CD4-positive, CD25-positive, alpha-beta regulatory T cell (primary cell): ENCODE data around the gene AKT1. TPM values are rescaled to one million over a fixed set of nuclear protein-coding genes. Genes with fewer than 3 reads are reported as not detected.

Source experiments
- ATAC-seq, 2 donors: fragments of 150-1000 bp; cut with Tn5 transposase; one replicate each; pipeline ENCODE4 v1.10.0; 2021; ENCODE audit warnings: low read depth in 2 of 2, moderate number of reproducible peaks in 2 of 2, moderate library complexity in 1 of 2
- DNase-seq, 3 donors: peaks; one replicate each; pipeline versions ENCODE4 v3.0.0 to v3.0.0-alpha.2; 2012 to 2022; ENCODE audit warnings: mixed read lengths in 1 of 3
- H3K27ac ChIP-seq: one replicate; pipeline ENCODE4 v1.7.0; 2013; ENCODE audit warnings: mild to moderate bottlenecking, low read length; ENCODE audit not compliant: insufficient read depth, poor library complexity, severe bottlenecking
- H3K27me3 ChIP-seq: one replicate; pipeline ENCODE4 v1.7.0; 2013; ENCODE audit warnings: low read length; ENCODE audit not compliant: control insufficient read depth, insufficient read depth
- H3K36me3 ChIP-seq: one replicate; pipeline ENCODE4 v1.7.0; 2013; ENCODE audit warnings: mild to moderate bottlenecking, low read length, moderate library complexity; ENCODE audit not compliant: control insufficient read depth, insufficient read depth
- H3K4me1 ChIP-seq: 2 replicates; pipeline ENCODE4 v1.7.0; 2013; ENCODE audit warnings: mild to moderate bottlenecking, low read length; ENCODE audit not compliant: insufficient read depth, control insufficient read depth, poor library complexity, severe bottlenecking
- H3K4me3 ChIP-seq: one replicate; pipeline ENCODE4 v1.7.0; 2013; ENCODE audit warnings: low read depth, mild to moderate bottlenecking, low read length, moderate library complexity
- H3K9me3 ChIP-seq, 2 experiments: 1 replicate in 1 of 2; 2 replicates in 1 of 2; pipeline ENCODE4 v1.7.0; 2013; ENCODE audit warnings: low read length in 2 of 2, mild to moderate bottlenecking in 1 of 2, moderate library complexity in 1 of 2; ENCODE audit not compliant: control insufficient read depth in 2 of 2
- H3K27ac Mint-ChIP-seq, 3 donors: one replicate each; pipeline ENCODE4 v1.8.0; 2020 to 2022; ENCODE audit warnings: mild to moderate bottlenecking in 3 of 3, mixed read lengths in 3 of 3, moderate library complexity in 2 of 3
- H3K27me3 Mint-ChIP-seq: one replicate; pipeline ENCODE4 v1.8.0; 2022; ENCODE audit warnings: mild to moderate bottlenecking, mixed read lengths
- H3K36me3 Mint-ChIP-seq: one replicate; pipeline ENCODE4 v1.8.0; 2020; ENCODE audit warnings: mixed read lengths
- H3K4me1 Mint-ChIP-seq, 4 donors: one replicate each; pipeline ENCODE4 v1.8.0; 2020 to 2022; ENCODE audit warnings: mixed read lengths in 4 of 4, mild to moderate bottlenecking in 1 of 4
- H3K4me3 Mint-ChIP-seq, 4 donors: one replicate each; pipeline ENCODE4 v1.8.0; 2020 to 2022; ENCODE audit warnings: mild to moderate bottlenecking in 4 of 4, mixed read lengths in 4 of 4, moderate library complexity in 3 of 4
- H3K9me3 Mint-ChIP-seq, 7 donors: one replicate each; pipeline ENCODE4 v1.8.0; 2020 to 2022; ENCODE audit warnings: mixed read lengths in 7 of 7, mild to moderate bottlenecking in 3 of 7, moderate library complexity in 2 of 7
- polyA plus RNA-seq, 4 donors: library from polyadenylated mRNA; unstranded; fragments of 300-500 nt; fragmentation: Illumina TruSeq; gene quantifications; one replicate each; pipeline ENCODE4 v1.2.3, GENCODE V29; 2021
- total RNA-seq: library from RNA; stranded (reverse); gene quantifications from one replicate; pipeline ENCODE4 v1.2.3, GENCODE V29; 2022

The AKT1 gene
- total and polyA plus RNA-seq, 5 donors from 2014 or later = 6.3 to 86.0 (median 16.5) TPM

GRCh38 chr14:104745431-104745830 lies 50.1 kb downstream of the AKT1 start:
- H3K27ac ChIP-seq = no peak overlapping the region
- peaks cover 3% of the 10 kb centered on the region for H3K36me3 Mint-ChIP-seq
- no peak for ATAC-seq
- DNase-seq = no peak
- no peaks in the 10 kb centered on the region for H3K9me3 Mint-ChIP-seq
- H3K36me3 ChIP-seq = no peaks in the 10 kb centered on the region
- H3K4me3 Mint-ChIP-seq = no peak overlapping the region
- no peak overlapping the region for H3K27ac Mint-ChIP-seq
- no peak overlapping the region for H3K4me3 ChIP-seq
- H3K4me1 Mint-ChIP-seq = peaks cover 0 to 6% (median 0%) of the 10 kb centered on the region in 4 donors
- H3K4me1 ChIP-seq = peaks cover 6% of the 10 kb centered on the region
- no peaks in the 10 kb centered on the region for H3K27me3 ChIP-seq
- no peaks in the 10 kb centered on the region for H3K27me3 Mint-ChIP-seq
- H3K9me3 ChIP-seq = no peaks in the 10 kb centered on the region

DNA sequence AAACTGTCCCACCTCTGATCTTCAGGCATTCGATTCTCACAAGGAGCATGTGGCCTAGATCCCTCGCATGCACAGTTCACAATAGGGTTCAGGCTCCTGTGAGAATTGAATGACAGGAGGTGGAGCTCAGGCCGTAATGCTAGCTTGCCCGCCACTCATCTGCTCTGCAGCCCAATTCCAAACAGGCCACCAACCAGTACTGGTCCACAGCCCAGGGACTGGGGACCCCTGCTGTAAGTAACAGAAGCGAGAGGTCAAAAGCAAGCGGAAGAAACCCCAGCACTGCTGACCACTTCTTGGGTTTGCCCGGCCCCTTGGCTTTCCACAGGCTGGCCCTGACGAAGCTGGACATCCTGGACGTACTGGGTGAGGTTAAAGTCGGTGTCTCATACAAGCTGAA lies 51.1 kb downstream of the AKT1 start:
- Mint-ChIP-seq H3K4me3 (no peak overlapping the region), H3K9me3 (no peaks in the 10 kb centered on the region), H3K27me3 (no peaks in the 10 kb centered on the region), H3K4me1 (peaks cover 0 to 6% (median 0%) of the 10 kb centered on the region in 4 donors), H3K36me3 (peaks cover 7% of the 10 kb centered on the region), H3K27ac (no peak overlapping the region)
- Histone ChIP-seq H3K36me3 (no peaks in the 10 kb centered on the region), H3K27me3 (no peaks in the 10 kb centered on the region), H3K9me3 (no peaks in the 10 kb centered on the region), H3K27ac (no peak overlapping the region), H3K4me3 (no peak overlapping the region), H3K4me1 (peaks cover 6% of the 10 kb centered on the region)
- ATAC-seq (no peak), DNase-seq (no peak)

DNA sequence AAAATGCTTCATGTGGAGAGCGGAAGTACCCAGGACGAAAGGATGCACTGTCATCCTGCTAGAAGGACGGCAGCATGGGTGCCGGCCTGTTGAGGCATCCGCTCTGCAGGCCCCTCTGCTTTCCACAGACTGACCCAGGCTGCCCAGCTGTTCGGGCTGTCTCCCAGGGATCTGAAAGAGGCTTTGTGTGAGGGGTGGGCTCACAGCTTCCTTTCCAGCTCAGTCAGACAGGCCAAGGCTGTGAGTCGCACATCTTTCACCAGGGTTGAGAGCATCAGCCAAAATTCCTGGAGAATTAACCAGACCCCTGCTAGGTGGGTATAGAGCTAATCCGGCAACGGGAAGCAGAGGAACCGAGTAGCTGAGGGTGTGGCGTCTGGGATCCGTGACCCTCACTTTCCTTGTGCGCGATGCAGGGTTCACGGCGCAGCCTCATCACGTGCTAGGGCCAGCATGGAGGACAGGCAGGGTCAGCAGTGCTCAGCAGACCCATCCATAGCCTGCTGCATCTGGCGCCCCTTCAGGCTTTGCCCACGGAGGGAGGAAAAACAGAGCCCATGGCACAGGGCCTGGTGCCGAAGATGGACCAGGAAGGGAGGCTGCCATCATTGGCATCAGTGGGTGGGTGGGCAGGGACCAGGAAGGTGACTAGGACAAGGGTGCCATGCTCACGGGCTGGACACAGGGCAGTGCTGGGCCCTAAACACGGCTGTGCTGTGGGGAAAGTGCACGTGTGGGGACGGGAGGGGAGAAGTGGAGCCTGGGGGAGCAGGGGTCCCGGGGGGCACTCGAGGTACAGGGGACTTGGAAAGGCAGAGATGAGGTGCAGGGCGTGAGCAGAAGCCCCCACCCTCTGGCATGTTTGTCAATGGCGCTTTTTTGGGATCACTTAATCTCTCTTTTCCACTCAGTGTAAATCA lies 51.8 kb downstream of the AKT1 start:
- Histone ChIP-seq H3K36me3 (no peaks in the 10 kb centered on the region), H3K9me3 (no peaks in the 10 kb centered on the region), H3K4me3 (no peak overlapping the region), H3K4me1 (peaks cover 6% of the 10 kb centered on the region), H3K27ac (no peak overlapping the region), H3K27me3 (no peaks in the 10 kb centered on the region)
- ATAC-seq (no peak), DNase-seq (no peak)
- no peak overlapping the region for H3K4me3 Mint-ChIP-seq
- peaks cover 0 to 6% (median 0%) of the 10 kb centered on the region in 4 donors for H3K4me1 Mint-ChIP-seq
- H3K36me3 Mint-ChIP-seq = peaks cover 7% of the 10 kb centered on the region
- H3K27ac Mint-ChIP-seq = peak overlapping the region in 2 of 3 donors; percentile 5 to 20
- H3K27me3 Mint-ChIP-seq = no peaks in the 10 kb centered on the region
- H3K9me3 Mint-ChIP-seq = no peaks in the 10 kb centered on the region

- no peak overlapping the region for H3K4me3 Mint-ChIP-seq
- H3K4me1 Mint-ChIP-seq = peaks cover 0 to 6% (median 0%) of the 10 kb centered on the region in 4 donors
- ATAC-seq (no peak), DNase-seq (no peak)
- Histone ChIP-seq H3K9me3 (no peaks in the 10 kb centered on the region), H3K27ac (no peak overlapping the region), H3K36me3 (no peaks in the 10 kb centered on the region), H3K4me1 (peaks cover 6% of the 10 kb centered on the region), H3K4me3 (no peak overlapping the region), H3K27me3 (no peaks in the 10 kb centered on the region)
- peaks cover 7% of the 10 kb centered on the region for H3K36me3 Mint-ChIP-seq
- H3K27me3 Mint-ChIP-seq = no peaks in the 10 kb centered on the region
- no peaks in the 10 kb centered on the region for H3K9me3 Mint-ChIP-seq
- peak overlapping the region in 1 of 3 donors; percentile 20 for H3K27ac Mint-ChIP-seq
These were observed 52.7 kb downstream of the AKT1 start for GRCh38 chr14:104742586-104743455.

DNA sequence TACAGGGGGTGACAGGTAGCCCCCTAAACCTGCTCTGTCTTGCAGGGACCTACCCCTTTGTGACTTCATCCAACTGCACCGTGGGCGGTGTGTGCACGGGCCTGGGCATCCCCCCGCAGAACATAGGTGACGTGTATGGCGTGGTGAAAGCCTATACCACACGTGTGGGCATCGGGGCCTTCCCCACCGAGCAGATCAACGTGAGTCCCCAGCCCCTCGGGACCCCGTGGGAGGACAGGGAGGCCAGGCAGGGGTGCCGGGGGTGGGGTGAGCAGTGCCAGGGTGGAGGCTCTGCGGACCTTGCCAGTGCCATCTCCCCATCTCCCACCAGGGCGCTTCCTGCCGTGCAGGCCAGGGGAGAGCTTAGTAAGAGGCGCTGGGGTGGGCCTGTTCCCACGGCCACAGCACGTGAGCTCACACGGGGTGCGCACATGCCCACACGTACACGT lies 53.7 kb downstream of the AKT1 start:
- no peak overlapping the region for H3K27ac ChIP-seq
- DNase-seq = no peak
- H3K36me3 ChIP-seq = no peaks in the 10 kb centered on the region
- H3K4me3 ChIP-seq = no peak overlapping the region
- H3K27me3 ChIP-seq = no peaks in the 10 kb centered on the region
- H3K27me3 Mint-ChIP-seq = no peaks in the 10 kb centered on the region
- no peaks in the 10 kb centered on the region for H3K9me3 ChIP-seq
- no peak overlapping the region for H3K4me3 Mint-ChIP-seq
- peaks cover 7% of the 10 kb centered on the region for H3K36me3 Mint-ChIP-seq
- H3K4me1 Mint-ChIP-seq = peaks cover 0 to 6% (median 0%) of the 10 kb centered on the region in 4 donors
- H3K27ac Mint-ChIP-seq = no peak overlapping the region
- H3K4me1 ChIP-seq = peaks cover 6% of the 10 kb centered on the region
- H3K9me3 Mint-ChIP-seq = no peaks in the 10 kb centered on the region
- ATAC-seq = no peak

DNA sequence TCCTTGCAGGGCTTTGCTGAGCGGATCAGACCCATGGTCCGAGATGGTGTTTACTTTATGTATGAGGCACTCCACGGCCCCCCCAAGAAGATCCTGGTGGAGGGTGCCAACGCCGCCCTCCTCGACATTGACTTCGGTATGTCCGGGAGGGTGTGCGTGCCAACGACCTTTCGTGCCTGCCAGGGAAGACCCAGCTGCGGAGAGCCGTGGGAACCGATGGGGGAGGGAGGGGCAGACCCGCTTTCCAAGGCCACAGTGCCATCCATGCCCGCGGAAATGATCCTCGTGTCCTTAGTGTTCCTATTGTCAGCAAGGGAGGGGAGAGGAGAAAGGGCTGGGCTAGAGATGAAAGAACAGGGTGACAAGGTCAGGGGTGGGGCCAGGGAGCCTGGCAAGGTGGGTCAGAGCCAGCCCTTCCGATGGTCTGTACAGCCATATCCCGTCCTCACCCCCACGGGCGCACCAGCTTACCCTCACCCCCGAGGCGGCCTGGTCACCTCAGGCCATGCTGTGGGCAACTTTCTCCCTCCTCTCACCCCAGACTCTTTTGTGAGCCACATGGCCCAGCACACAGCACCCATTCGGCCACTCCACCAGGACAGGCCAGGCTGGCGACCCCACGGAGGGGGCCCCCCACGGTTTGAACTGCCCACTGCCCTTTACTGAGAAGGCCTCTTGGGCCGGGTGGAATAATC lies 54.3 kb downstream of the AKT1 start:
- Histone ChIP-seq H3K27ac (no peak overlapping the region), H3K4me1 (peaks cover 6% of the 10 kb centered on the region), H3K4me3 (no peak overlapping the region), H3K36me3 (no peaks in the 10 kb centered on the region), H3K27me3 (no peaks in the 10 kb centered on the region), H3K9me3 (no peaks in the 10 kb centered on the region)
- ATAC-seq = no peak
- peak overlapping the region in 1 of 3 donors; percentile 14 for H3K27ac Mint-ChIP-seq
- H3K36me3 Mint-ChIP-seq = peaks cover 7% of the 10 kb centered on the region
- no peak for DNase-seq
- no peak overlapping the region for H3K4me3 Mint-ChIP-seq
- no peaks in the 10 kb centered on the region for H3K9me3 Mint-ChIP-seq
- H3K4me1 Mint-ChIP-seq = peaks cover 0 to 6% (median 0%) of the 10 kb centered on the region in 4 donors
- H3K27me3 Mint-ChIP-seq = no peaks in the 10 kb centered on the region
